GM20431 (cell line): ENCODE results near the gene ALDH3A1.

Experiments used
- in situ Hi-C: fragments of 300-500 bp; cut with MseI, MboI; formaldehyde crosslinking; loops from one replicate; pipeline ENCODE4 v1.15.0; 2020; ENCODE audit warnings: low sequenced_read_pairs; ENCODE audit not compliant: unreplicated experiment

ALDH3A1 gene

DNA sequence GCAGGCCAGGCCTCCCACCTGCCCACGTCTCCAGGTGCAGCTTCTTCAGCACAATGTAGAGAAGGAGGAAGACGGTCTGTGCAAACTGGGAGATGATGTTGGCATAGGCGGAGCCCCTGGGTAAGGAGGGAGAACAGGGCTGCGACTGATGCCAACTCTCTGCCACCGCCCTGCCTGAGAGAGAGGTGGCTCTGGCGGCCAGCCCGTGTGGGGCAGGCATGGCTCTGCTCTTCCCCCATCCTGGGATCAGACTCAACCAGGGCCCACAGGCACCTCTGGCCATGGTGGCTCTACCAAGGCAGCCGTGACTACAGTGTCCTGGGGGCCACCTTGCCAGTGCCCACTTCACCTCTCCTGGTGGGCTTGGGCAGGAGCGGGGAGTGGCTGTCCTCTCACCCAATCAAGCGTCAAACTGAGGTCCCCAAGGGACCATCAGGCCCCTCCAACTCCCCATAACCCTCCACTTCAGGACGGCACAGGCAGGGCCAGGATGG is 40.3 kb downstream of the ALDH3A1 start:
- in situ Hi-C loops: no loop called here

DNA sequence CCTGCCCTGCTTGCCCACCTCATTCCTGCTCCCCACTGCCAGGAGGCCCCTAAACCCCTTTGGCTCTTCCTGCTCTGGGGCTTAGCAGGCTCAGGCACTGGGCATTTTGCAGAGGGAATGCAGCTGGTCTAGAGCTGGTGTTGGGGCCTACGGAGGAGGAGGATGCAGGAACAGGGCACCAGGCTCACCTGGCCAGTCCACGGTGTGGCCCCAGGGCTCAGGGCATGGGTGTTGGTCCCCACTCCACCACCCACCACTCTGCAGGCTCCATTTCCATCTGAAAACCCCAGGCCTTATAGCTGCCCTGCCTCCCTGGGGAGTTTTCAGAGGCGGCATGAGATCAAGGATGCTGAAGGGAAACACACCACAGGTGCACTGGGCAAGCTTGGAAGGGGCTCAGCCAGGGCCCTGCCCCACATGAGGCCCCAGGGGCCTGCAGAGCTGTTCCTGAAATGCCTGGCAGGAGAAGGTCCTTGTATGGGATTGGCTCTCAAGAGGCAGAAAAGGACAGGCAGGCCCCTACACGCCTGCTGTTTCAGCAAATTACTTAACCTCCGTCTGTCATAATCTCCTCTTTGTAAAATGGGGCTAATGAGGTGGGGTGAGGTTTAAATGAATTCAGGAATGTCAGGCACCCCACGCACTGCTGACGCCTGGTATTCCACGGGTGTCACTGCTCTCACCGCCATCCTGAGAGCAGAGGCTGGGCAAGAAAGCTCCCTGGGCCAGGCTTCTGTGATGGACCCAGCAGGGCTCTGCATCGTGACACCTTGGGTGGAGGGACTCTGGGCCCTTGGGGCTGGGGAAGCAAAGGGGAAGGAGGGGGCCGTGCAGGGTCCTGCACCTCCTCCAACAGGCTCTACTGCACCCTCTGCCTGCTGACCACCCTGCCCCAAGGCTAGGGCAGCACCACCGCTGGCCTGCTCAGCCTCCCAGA is 41.0 kb downstream of the ALDH3A1 start:
- in situ Hi-C loops: no loop called here

GRCh38 chr17:19705771-19706770 is 42.0 kb downstream of the ALDH3A1 start:
- in situ Hi-C loops: no loop called here

- in situ Hi-C loops: no loop called here
Observed at GRCh38 chr17:19705201-19705600, 42.9 kb downstream of the ALDH3A1 start.

- in situ Hi-C loops: no loop called here
Observed at GRCh38 chr17:19703828-19704613, 44.1 kb downstream of the ALDH3A1 start.

DNA sequence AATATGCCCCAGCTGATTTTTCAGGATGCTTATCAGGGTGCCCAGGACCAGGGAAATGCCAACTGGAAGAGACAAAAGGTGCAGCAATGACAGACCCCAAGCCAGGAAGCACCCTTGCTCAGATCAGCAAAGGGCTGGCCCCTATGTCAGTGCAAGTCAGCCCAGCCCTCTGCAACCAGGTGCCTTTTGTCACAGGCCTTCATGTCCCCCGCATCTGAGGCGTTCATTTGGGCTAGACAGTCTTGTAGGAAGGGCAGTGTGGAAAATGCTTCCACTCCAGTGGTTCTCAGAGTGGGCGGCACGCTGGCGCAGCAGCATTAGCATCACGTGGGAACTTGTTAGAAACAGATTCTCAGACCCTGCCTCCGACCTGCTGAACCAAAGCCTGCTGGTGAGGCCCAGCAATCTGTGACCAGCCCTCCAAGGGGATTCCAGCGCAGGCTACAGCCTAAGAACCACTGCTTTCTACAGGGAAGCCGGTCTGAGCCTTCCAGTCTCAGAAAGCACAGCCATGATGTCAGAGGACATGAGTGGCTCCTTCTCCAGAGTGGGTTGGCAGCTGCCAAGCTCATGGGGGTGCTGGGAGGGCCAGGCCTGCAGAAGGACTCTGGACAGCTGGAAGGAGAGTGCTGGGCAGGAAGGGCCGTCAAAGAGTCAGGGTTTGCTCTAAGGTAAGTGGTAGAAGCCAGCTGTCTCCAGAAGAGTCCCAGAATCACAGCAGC is 44.8 kb downstream of the ALDH3A1 start:
- in situ Hi-C loops: no loop called here

GRCh38 chr17:19702217-19702641 is 45.9 kb downstream of the ALDH3A1 start:
- in situ Hi-C loops: no loop called here
